ENCODE data around the gene TRIM6.
"Not testable (repeated sequence)": the region's sequence is repeated elsewhere in the genome, so short reads cannot be mapped to it uniquely, and the experiment has no call there.

The TRIM6 gene

DNA sequence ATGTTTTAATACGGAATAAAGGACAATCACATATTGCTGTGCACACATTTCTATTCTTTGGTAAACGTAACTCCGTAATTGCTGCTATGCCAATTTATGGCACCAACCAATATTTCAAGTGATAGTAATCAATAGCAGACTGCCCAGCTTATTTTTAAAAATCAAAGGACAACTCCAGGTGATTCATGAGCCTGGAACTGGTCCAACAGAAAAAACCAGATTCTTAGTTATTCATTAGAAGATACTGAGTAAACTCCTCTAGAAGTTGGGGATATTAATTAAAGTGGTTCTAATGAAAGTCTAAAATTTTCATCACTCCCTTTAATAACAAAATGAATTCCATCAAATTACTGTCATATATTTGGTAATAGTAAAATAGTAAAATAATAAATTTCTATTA lies 38.7 kb upstream of the TRIM6 start:
- TF ChIP-seq, protein P1, sequence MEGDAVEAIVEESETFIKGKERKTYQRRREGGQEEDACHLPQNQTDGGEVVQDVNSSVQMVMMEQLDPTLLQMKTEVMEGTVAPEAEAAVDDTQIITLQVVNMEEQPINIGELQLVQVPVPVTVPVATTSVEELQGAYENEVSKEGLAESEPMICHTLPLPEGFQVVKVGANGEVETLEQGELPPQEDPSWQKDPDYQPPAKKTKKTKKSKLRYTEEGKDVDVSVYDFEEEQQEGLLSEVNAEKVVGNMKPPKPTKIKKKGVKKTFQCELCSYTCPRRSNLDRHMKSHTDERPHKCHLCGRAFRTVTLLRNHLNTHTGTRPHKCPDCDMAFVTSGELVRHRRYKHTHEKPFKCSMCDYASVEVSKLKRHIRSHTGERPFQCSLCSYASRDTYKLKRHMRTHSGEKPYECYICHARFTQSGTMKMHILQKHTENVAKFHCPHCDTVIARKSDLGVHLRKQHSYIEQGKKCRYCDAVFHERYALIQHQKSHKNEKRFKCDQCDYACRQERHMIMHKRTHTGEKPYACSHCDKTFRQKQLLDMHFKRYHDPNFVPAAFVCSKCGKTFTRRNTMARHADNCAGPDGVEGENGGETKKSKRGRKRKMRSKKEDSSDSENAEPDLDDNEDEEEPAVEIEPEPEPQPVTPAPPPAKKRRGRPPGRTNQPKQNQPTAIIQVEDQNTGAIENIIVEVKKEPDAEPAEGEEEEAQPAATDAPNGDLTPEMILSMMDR (conservative IDR thresholded peaks at IDR 0.05) = no peak
- TF ChIP-seq ZFX (IDR thresholded peaks at IDR 0.05) = no peak
- H3K27ac ChIP-seq = no peak overlapping the region

- no peak overlapping the region for H3K27ac ChIP-seq
- TF ChIP-seq, protein P1 (conservative IDR thresholded peaks at IDR 0.05) = no peak
- TF ChIP-seq ZFX (IDR thresholded peaks at IDR 0.05) = no peak
Measured at GRCh38 chr11:5564259-5565019, 32.0 kb upstream of the TRIM6 start.

- no peak for TF ChIP-seq ZFX (IDR thresholded peaks at IDR 0.05)
- TF ChIP-seq, protein P1 (conservative IDR thresholded peaks at IDR 0.05) = no peak
- H3K27ac ChIP-seq = no peak overlapping the region
Measured at GRCh38 chr11:5574654-5575053, 21.8 kb upstream of the TRIM6 start.

DNA sequence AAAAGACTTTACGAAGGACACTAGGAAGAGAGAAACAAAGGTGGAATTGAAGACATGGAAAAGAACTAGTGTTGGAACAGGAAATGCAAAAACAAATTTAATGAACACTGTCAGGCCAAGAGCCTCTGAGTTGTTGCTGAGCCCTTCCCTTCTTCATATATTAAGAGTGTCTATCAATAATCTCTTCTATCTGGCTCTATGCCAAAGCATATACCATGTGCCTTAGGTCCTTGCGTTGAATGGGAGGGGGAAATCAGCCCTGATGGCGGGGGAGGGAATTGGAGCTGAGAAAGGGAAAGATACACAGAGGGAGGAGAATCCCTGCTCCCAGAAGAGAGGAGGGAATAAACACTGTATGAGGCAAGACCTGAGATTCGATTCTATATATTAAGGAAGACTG lies 21.3 kb upstream of the TRIM6 start:
- no peak for TF ChIP-seq ZFX (IDR thresholded peaks at IDR 0.05)
- TF ChIP-seq, protein P1 (conservative IDR thresholded peaks at IDR 0.05) = no peak

GRCh38 chr11:5577101-5577500 lies 19.3 kb upstream of the TRIM6 start:
- TF ChIP-seq, protein P1 (conservative IDR thresholded peaks at IDR 0.05) = no peak
- TF ChIP-seq ZFX (IDR thresholded peaks at IDR 0.05) = no peak

More for the DNA sequence above, 21.3 kb upstream of the TRIM6 start:
- H3K27ac ChIP-seq = no peak overlapping the region

GRCh38 chr11:5580577-5580976 lies 15.9 kb upstream of the TRIM6 start, which contains the start of gene OR52B6:
OR52B6 (plus strand) TSS chr11:5580877; CDS start chr11:5580877, 0 bp downstream.
- H3K27ac ChIP-seq = no peak within 1 kb of the TSS
- no peak for TF ChIP-seq ZFX (IDR thresholded peaks at IDR 0.05)
- TF ChIP-seq, protein P1 (conservative IDR thresholded peaks at IDR 0.05) = no peak

More at GRCh38 chr11:5577101-5577500, 19.3 kb upstream of the TRIM6 start:
- no peak overlapping the region for H3K27ac ChIP-seq

DNA sequence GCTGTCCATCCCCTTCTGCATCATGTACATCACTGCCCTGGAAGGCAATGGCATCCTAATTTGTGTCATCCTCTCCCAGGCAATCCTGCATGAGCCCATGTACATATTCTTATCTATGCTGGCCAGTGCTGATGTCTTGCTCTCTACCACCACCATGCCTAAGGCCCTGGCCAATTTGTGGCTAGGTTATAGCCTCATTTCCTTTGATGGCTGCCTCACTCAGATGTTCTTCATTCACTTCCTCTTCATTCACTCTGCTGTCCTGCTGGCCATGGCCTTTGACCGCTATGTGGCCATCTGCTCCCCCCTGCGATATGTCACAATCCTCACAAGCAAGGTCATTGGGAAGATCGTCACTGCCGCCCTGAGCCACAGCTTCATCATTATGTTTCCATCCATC lies 15.4 kb upstream of the TRIM6 start:
- H3K27ac ChIP-seq = no peak overlapping the region
- no peak for TF ChIP-seq ZFX (IDR thresholded peaks at IDR 0.05)
- TF ChIP-seq, protein P1 (conservative IDR thresholded peaks at IDR 0.05) = no peak

DNA sequence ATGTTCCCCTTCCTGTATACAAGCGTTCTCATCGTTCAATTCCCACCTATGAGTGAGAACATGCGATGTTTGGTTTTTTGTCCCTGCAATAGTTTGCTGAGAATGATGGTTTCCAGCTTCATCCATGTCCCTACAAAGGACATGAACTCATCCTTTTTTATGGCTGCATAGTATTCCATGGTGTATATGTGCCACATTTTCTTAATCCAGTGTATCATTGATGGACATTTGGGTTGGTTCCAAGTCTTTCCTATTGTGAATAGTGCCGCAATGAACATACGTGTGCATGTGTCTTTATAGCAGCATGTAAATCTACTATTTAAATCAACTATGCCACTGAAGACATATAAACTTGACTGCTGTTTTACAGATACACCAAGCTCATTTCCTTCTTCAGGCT lies 12.0 kb upstream of the TRIM6 start:
- H3K27ac ChIP-seq = not testable (repeated sequence)

DNA sequence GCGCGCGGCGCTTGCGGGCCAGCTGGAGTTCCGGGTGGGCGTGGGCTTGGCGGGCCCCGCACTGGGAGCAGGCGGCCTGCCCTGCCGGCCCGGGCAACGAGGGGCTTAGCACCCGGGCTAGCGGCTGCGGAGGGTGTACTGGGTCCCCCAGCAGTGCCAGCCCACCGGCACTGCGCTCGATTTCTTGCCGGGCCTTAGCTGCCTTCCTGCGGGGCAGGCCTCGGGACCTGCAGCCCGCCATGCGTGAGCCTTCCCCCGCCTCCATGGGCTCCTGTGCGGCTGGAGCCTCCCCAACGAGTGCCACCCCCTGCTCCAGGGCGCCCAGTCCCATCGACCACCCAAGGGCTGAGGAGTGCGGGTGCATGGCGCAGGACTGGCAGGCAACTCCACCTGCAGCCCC lies 6.5 kb upstream of the TRIM6 start:
- not testable (repeated sequence) for H3K27ac ChIP-seq

Data from C4-2B (cell line).